SK-N-SH (cell line): Measurements from ENCODE around the gene SULT2B1. TPM values are rescaled to one million over a fixed set of nuclear protein-coding genes. Genes with fewer than 3 reads are reported as not detected.

ENCODE experiments used
- CTCF ChIA-PET: fragments of 300-600, 350-600 bp; formaldehyde crosslinking; extraction: SDS; loops from one replicate; lab custom pipeline; 2021; lab: Yijun Ruan, JAX
- POLR2A ChIA-PET: fragments of 350-600 bp; sonication (Branson Sonifier 250); formaldehyde crosslinking; extraction: SDS; loops from one replicate; lab custom pipeline; 2020; ENCODE audit warnings: antibody characterized with exemption, inconsistent platforms; lab: Yijun Ruan, JAX
- DNase-seq: peaks from one replicate; pipeline ENCODE4 v3.0.0; 2012
- H2AFZ ChIP-seq: fragments of 200-600 bp; sonication (generic); 2 replicates; pipeline ENCODE4 v1.8.1; 2016; ENCODE audit warnings: antibody characterized with exemption, mild to moderate bottlenecking, low read depth
- H3F3A ChIP-seq: fragments of 200-600 bp; sonication (generic); replicated peaks from 2 replicates; pipeline ENCODE3; 2016; ENCODE audit warnings: antibody characterized with exemption, mild to moderate bottlenecking; ENCODE audit not compliant: insufficient read depth
- H3K27ac ChIP-seq, 2 experiments: fragments of 200-500 bp in 1 of 2; fragments of 200-600 bp in 1 of 2; sonication (Bioruptor generic) in 1 of 2; sonication (generic), shearing (Covaris generic) in 1 of 2; 2 replicates each; pipeline versions ENCODE4 v1.5.1 to v1.6.1; 2014 to 2016; ENCODE audit warnings: low read depth in 2 of 2, inconsistent platforms in 1 of 2, low read length in 1 of 2, mild to moderate bottlenecking in 1 of 2, mixed read lengths in 1 of 2
- H3K27me3 ChIP-seq: fragments of 200-600 bp; sonication (generic), shearing (Covaris generic); 2 replicates; pipeline ENCODE4 v1.6.1; 2016; ENCODE audit warnings: mixed run types; ENCODE audit not compliant: insufficient read depth
- H3K36me3 ChIP-seq, 2 experiments: fragments of 200-500 bp in 1 of 2; fragments of 200-600 bp in 1 of 2; sonication (Bioruptor generic) in 1 of 2; sonication (generic) in 1 of 2; replicated peaks in 1 of 2; 2 replicates each; pipeline versions ENCODE3 to v1.5.1; 2014 to 2016; ENCODE audit warnings: low read length in 1 of 2, mild to moderate bottlenecking in 1 of 2; ENCODE audit not compliant: insufficient read depth in 2 of 2, control insufficient read depth in 1 of 2
- H3K4me1 ChIP-seq, 2 experiments: fragments of 200-500 bp in 1 of 2; fragments of 200-600 bp in 1 of 2; sonication (Bioruptor generic) in 1 of 2; sonication (generic), shearing (Covaris generic) in 1 of 2; 2 replicates each; pipeline versions ENCODE4 v1.5.1 to v1.6.1; 2014 to 2016; ENCODE audit warnings: low read depth in 1 of 2, low read length in 1 of 2, mixed run types in 1 of 2; ENCODE audit not compliant: insufficient read depth in 2 of 2, control insufficient read depth in 1 of 2
- H3K4me2 ChIP-seq: fragments of 200-600 bp; sonication (generic), shearing (Covaris generic); 2 replicates; pipeline ENCODE4 v1.6.1; 2017; ENCODE audit warnings: mixed run types
- H3K4me3 ChIP-seq, 2 experiments: fragments of 200-500 bp in 1 of 2; fragments of 200-600 bp in 1 of 2; sonication (Bioruptor generic) in 1 of 2; sonication (generic), shearing (Covaris generic) in 1 of 2; 2 replicates each; pipeline versions ENCODE4 v1.5.1 to v1.8.1; 2014 to 2016; ENCODE audit warnings: low read depth in 2 of 2, inconsistent platforms in 1 of 2, low read length in 1 of 2, mild to moderate bottlenecking in 1 of 2, mixed read lengths in 1 of 2, moderate library complexity in 1 of 2
- H3K79me2 ChIP-seq: fragments of 200-600 bp; sonication (generic); 2 replicates; pipeline ENCODE4 v1.8.1; 2017; ENCODE audit warnings: mild to moderate bottlenecking; ENCODE audit not compliant: insufficient read depth
- H3K9ac ChIP-seq: fragments of 200-600 bp; sonication (generic); 2 replicates; pipeline ENCODE4 v1.6.1; 2017; ENCODE audit warnings: mixed run types
- H3K9me2 ChIP-seq: fragments of 200-600 bp; sonication (generic); 2 replicates; pipeline ENCODE4 v1.6.1; 2017; ENCODE audit warnings: mixed run types
- H3K9me3 ChIP-seq: fragments of 200-600 bp; sonication (generic); 2 replicates; pipeline ENCODE4 v1.6.1; 2017; ENCODE audit warnings: mixed run types, mild to moderate bottlenecking, moderate library complexity
- H4K20me1 ChIP-seq: fragments of 200-600 bp; sonication (generic); 2 replicates; pipeline ENCODE4 v1.6.1; 2017; ENCODE audit warnings: mild to moderate bottlenecking, mixed run types; ENCODE audit not compliant: insufficient read depth
- CHD2 ChIP-seq: fragments of 150-350 bp; IDR thresholded peaks from 2 replicates; pipeline ENCODE4 v1.6.1; 2018; ENCODE audit warnings: low read length; ENCODE audit not compliant: partially characterized antibody
- EZH2phosphoT487 ChIP-seq: fragments of 200-600 bp; sonication (generic); IDR thresholded peaks from 2 replicates; pipeline ENCODE4 v1.6.1; 2017; ENCODE audit warnings: low read depth, mixed run types, mild to moderate bottlenecking, antibody characterized with exemption, moderate library complexity, borderline replicate concordance
- FOXJ3 ChIP-seq: sonication (generic); formaldehyde crosslinking; IDR thresholded peaks from 2 replicates; pipeline ENCODE4 v1.5.1; 2020; ENCODE audit warnings: mild to moderate bottlenecking, missing genetic modification reagents
- GABPA ChIP-seq: IDR thresholded peaks from 2 replicates; pipeline ENCODE4 v1.4.0; 2012; ENCODE audit warnings: low read depth, mild to moderate bottlenecking
- MAX ChIP-seq: IDR thresholded peaks from 2 replicates; pipeline ENCODE4 v1.4.0; 2012; ENCODE audit warnings: low read depth
- PBX3 ChIP-seq: IDR thresholded peaks from 2 replicates; pipeline ENCODE4; 2012
- RAD21 ChIP-seq: IDR thresholded peaks from 2 replicates; pipeline ENCODE4 v1.6.1; 2012; ENCODE audit warnings: mild to moderate bottlenecking, low read length
- SMC3 ChIP-seq: IDR thresholded peaks from 2 replicates; pipeline ENCODE4 v1.6.1; 2012; ENCODE audit warnings: low read depth, low read length, improper control_type of control experiment
- TAF1 ChIP-seq: IDR thresholded peaks from 2 replicates; pipeline ENCODE4 v1.6.1; 2012; ENCODE audit warnings: low read depth, mild to moderate bottlenecking, low read length, moderate library complexity, borderline replicate concordance
- TCF12 ChIP-seq: IDR thresholded peaks from 2 replicates; pipeline ENCODE4 v1.4.0; 2012
- USF1 ChIP-seq: IDR thresholded peaks from 2 replicates; pipeline ENCODE4 v1.4.0; 2012; ENCODE audit warnings: low read depth, borderline replicate concordance
- ZBTB33 ChIP-seq: IDR thresholded peaks from 2 replicates; pipeline ENCODE4 v1.4.0; 2012; ENCODE audit warnings: low read depth, borderline replicate concordance
- WGBS: methylation state at CpG from one replicate; pipeline ENCODE4 v1.1.6; 2017; ENCODE audit warnings: low lambda C conversion rate; 5-methylcytosine and 5-hydroxymethylcytosine counted together
- polyA plus RNA-seq, 3 experiments: library from polyadenylated mRNA; depleted of rRNA; stranded (reverse); fragments of >200 nt; gene quantifications; 2 replicates each; pipeline ENCODE4 v1.2.3, GENCODE V29; 2012
- TF ChIP-seq, protein P1 (sequence below): fragments of 150-350 bp; IDR thresholded peaks from 2 replicates; pipeline ENCODE4 v1.6.1; 2016; ENCODE audit warnings: mild to moderate bottlenecking, low read depth, low read length
- TF ChIP-seq, protein P2 (sequence below): fragments of 150-350 bp; IDR thresholded peaks from 2 replicates; pipeline ENCODE4 v1.6.1; 2017; ENCODE audit warnings: antibody characterized with exemption, low read length, low read depth, borderline replicate concordance

The SULT2B1 gene
- polyA plus RNA-seq, 1 of the 3 experiments (the other 2 are of a cell fraction) = 0.92 TPM

GRCh38 chr19:48635966-48636858 lies 84.2 kb downstream of the SULT2B1 start:
- H3K9ac ChIP-seq = peak overlapping the region; percentile 96
- TF ChIP-seq, protein P1, sequence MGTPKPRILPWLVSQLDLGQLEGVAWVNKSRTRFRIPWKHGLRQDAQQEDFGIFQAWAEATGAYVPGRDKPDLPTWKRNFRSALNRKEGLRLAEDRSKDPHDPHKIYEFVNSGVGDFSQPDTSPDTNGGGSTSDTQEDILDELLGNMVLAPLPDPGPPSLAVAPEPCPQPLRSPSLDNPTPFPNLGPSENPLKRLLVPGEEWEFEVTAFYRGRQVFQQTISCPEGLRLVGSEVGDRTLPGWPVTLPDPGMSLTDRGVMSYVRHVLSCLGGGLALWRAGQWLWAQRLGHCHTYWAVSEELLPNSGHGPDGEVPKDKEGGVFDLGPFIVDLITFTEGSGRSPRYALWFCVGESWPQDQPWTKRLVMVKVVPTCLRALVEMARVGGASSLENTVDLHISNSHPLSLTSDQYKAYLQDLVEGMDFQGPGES = no peak
- peak; percentile 54 for TF ChIP-seq CHD2
- TF ChIP-seq USF1 = no peak
- TF ChIP-seq MAX = no peak
- no peak for TF ChIP-seq FOXJ3
- TF ChIP-seq, all 33 proteins: peak for 1
- ChIA-PET CTCF (interaction anchor here (1.0 kb wide), 1 partner anchor 206 kb away, joined by 3 read pairs; no protein-coding TSS in a partner anchor), POLR2A (no interaction called here)
- Histone ChIP-seq H3K27ac (peak overlapping the region; percentile 83 to 96), H3K9me2 (no peaks in the 10 kb centered on the region), H3K27me3 (no peaks in the 10 kb centered on the region), H3K9me3 (no peaks in the 10 kb centered on the region), H2AFZ (0 out of 2 replicates have a peak overlapping the region, but pooled peaks have one; percentile 29), H3K4me2 (peak overlapping the region; percentile 99), H3K36me3 (peaks cover 5 to 10% of the 10 kb centered on the region in 2 experiments), H3K4me3 (peak overlapping the region; percentile 74 to 79), H3K79me2 (no peaks in the 10 kb centered on the region; the same call in 1 of the 2 replicates), H4K20me1 (no peaks in the 10 kb centered on the region), H3F3A (peaks cover 30% of the 10 kb centered on the region), H3K4me1 (peaks cover 31 to 39% of the 10 kb centered on the region in 2 experiments)
- WGBS = 5% methylated on average over 24 of the region's 35 CpGs
- DNase-seq = no peak

GRCh38 chr19:48636859-48637448 lies 85.0 kb downstream of the SULT2B1 start, which contains the start of gene DBP:
TSS of gene DBP (minus strand) at chr19:48637379. CDS start at chr19:48636994, 385 bp downstream.
- DNase-seq = peak; percentile 61
- H3K27me3 ChIP-seq = no peaks in the 10 kb centered on the region
- peak within 1 kb of the TSS; percentile 99 for H3K4me2 ChIP-seq
- WGBS = 2% methylated on average over 11 of the region's 40 CpGs
- H3F3A ChIP-seq = peaks cover 30% of the 10 kb centered on the region
- peaks cover 31 to 39% of the 10 kb centered on the region in 2 experiments for H3K4me1 ChIP-seq
- peak within 1 kb of the TSS; percentile 89 for H2AFZ ChIP-seq
- no peaks in the 10 kb centered on the region; the same call in 1 of the 2 replicates for H3K79me2 ChIP-seq
- POLR2A ChIA-PET = no interaction called here
- H3K4me3 ChIP-seq = peak within 1 kb of the TSS; percentile 74 to 79
- H4K20me1 ChIP-seq = no peaks in the 10 kb centered on the region
- no peaks in the 10 kb centered on the region for H3K9me3 ChIP-seq
- peak within 1 kb of the TSS; percentile 96 for H3K9ac ChIP-seq
- peak within 1 kb of the TSS; percentile 99 for H3K27ac ChIP-seq
- H3K36me3 ChIP-seq = peaks cover 0 to 6% of the 10 kb centered on the region in 2 experiments
- CTCF ChIA-PET = interaction anchor here (1.0 to 1.3 kb wide), 2 partner anchors 51 to 205 kb away, joined by 3 to 4 read pairs; no protein-coding TSS in a partner anchor
- H3K9me2 ChIP-seq = no peaks in the 10 kb centered on the region
- TF ChIP-seq, protein P2, sequence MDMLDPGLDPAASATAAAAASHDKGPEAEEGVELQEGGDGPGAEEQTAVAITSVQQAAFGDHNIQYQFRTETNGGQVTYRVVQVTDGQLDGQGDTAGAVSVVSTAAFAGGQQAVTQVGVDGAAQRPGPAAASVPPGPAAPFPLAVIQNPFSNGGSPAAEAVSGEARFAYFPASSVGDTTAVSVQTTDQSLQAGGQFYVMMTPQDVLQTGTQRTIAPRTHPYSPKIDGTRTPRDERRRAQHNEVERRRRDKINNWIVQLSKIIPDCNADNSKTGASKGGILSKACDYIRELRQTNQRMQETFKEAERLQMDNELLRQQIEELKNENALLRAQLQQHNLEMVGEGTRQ = no peak
- TF ChIP-seq PBX3 (no peak), SMC3 (no peak), EZH2phosphoT487 (no peak), GABPA (no peak), ZBTB33 (no peak), RAD21 (0 out of 2 replicates have a peak, but pooled peaks have one; percentile 8), TAF1 (0 out of 2 replicates have a peak, but pooled peaks have one; percentile 27), TCF12 (no peak)
- TF ChIP-seq, protein P1 = no peak
